ENCODE results near the gene GIPC3.
"Not testable (repeated sequence)": the region's sequence is repeated elsewhere in the genome, so short reads cannot be mapped to it uniquely, and the experiment has no call there.

The GIPC3 gene

DNA sequence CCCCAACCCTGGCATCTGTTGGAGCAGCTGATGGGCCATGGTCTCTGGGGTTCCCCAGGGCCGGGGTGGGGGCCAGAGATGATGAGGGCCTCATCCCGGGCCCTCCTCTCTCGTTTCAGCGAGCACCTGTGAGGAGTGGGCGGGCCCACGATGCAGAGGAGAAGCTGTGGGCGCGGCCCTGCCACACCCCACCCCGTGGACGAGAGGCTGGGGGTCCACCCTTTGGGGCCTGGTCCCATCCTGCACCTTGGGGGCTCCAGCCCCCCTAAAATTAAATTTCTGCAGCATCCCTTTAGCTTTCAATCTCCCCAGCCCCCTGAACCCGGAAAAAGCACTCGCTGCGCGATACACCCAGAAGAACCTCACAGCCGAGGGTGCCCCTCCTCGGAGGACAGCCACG lies 6.9 kb upstream of the GIPC3 start:
- DNase-seq, result no peak

DNA sequence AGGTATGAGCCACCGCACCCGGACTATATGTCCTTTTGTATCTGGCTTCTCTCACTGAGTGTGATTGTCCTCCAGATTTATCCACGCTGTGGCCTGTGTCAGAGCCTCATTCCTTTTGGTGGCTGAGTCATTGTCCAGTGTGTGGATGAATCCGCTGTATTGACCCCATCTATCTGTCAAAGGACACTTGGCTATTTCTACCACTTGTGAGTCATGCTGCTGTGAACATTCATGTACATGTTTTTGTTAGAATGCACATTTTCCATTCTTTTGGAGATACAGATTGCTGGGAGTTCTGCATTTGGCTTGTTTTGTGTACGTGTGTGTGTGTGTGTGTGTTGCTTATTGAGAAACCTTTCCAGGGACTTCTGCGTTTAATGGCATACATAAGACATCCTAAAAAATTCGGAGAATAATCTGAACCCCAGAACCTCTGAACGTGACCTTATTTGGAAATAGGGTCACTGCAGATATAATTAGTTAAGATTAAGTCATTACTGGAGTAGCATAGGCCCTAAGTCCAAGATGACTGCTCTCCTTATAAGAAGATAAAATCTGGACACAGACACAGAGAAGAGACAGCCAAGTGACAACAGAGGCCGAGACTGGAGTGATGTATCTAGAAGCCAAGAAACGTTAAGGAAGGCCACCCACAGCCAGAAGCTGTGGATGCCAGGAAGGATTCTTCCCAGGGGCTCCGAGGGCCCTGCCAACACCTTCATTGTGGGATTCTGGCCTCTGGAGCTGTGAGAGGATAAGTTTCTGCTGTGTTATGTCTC lies 4.9 kb upstream of the GIPC3 start:
- DNase-seq, result no peak

DNA sequence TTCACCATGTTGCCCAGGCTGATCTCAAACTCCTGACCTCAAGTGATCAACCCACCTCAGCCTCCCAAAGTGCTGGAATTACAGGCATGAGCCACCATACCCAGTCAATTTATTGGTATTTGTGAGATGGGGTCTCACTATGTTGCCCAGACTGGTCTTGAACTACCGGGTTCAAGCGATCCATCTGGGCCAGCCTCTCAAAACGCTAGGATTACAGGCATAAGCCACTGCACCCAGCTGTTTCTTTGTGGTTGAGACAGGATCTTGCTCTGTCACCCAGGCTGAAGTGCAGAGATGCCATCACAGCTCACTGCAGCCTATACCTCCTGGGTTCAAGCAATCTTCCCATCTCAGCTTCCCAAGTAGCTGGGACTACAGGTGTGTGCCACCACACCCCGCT lies 3.5 kb upstream of the GIPC3 start:
- DNase-seq, result not testable (repeated sequence)

DNA sequence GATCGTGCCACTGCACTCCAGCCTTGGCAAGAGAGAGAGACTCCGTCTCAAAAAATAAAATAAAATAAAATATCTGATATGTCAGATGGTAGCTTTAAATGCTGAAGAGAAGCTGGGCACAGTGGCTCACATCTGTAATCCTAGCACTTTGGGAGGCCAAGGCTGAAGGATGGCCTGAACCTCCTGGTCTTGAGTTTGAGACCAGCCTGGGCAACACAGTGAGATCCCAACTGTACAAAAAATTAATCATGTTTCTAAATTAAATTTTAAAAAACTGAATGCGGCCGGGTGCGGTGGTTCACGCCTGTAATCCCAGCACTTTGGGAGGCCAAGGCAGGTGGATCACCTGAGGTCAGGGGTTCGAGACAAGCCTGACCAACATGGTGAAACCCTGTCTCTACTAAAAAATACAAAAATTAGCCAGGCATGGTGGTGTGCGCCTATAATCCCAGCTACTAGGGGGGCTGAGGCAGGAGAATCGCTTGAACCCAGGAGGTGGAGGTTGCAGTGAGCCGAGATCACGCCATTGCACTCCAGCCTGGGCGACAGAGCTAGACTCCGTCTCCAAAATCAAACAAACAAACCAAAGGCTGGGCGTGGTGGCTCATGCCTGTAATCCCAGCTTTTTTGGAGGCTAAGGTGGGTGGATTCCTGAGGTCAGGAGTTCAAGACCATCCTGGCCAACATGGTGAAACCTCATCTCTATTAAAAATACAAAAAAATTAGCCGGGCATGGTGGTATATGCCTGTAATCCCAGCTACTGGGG lies 1.1 kb upstream of the GIPC3 start:
- not testable (repeated sequence) for DNase-seq

DNA sequence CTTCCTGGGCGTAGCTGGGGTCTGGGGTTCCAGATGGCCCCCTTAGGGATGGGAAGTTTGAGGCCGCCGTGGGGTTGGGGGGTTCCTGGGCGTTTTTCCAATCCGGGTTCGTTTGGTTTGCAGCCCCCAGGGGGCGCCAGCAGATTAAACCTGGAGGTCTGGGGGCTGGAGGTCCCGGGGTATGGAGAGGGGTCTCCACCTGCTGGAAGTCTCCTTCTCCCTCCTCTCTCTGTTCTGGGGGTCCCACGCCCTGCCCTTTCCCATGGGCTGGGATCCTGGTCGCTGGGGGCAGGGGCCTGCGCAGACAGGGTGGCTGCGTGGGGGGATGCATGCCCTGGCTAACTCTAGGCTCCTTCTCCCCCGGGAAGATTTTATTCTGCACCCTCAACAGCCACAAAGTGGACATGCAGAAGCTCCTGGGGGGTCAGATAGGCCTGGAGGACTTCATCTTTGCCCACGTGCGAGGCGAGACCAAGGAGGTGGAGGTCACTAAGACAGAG lies 899 bp downstream of the GIPC3 start:
- no peak for DNase-seq

DNA sequence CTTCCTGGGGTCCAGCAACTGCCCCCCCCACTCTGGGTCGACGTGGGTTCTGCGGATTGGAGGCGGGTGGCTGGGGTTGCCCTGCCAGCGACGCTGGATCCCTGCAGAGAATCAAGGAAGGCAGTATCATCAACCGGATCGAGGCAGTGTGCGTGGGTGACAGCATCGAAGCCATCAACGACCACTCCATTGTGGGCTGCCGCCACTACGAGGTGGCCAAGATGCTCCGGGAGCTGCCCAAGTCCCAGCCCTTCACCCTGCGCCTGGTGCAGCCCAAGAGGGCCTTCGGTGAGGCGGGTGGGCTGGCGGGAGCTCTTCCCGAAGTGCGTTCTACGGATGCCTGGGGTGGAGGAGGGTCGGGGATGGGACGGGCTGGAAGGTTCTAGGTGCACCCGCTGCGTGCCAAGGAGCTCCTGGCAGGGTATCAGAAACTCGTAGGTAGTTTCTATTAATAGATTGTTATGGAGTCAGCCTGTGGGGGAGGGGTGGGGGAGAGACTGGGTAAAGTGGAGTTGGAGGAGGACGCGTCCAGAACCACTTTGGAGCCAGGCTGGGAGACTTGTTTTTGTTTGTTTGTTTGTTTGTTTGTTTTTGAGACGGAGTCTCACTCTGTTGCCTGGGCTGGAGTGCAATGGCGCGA lies 1.5 kb downstream of the GIPC3 start:
- DNase-seq, result no peak

DNA sequence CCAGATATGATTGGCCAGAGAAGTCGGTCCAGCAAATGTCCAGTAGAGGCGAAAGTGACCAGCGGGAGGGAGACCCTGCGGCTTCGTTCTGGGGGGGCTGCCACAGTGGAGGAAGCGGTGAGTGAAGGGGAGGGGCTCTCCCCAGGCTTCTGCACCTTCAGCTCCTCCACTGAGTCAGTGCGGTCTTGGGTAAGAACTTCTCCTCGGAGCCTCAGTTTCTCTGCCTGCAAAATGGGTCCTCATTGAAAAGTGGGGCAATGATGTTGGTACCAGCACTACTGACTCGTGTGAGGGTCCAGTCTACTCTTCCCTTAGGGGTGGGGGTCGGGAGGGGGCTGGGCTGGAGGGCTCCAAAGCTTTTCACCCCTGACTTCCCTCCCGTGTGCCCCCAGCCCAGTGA lies 4.2 kb downstream of the GIPC3 start:
- DNase-seq, result no peak

DNA sequence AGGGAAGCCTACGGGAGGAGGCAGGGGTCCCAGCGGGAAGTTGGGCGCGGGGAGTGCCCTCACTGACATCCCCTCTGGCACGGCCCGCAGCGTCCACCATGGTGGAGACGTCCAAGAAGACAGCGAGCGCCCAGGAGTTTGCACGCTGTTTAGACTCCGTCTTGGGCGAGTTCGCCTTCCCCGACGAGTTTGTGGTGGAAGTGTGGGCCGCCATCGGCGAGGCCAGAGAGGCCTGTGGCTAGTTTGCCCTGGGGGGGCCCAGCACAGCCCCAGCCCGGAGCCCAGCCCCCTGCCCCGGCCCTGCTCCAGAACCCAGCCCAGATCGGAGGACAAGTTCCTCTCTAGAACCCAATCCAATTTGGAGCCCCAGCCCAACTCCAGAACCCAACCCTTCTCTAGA lies 4.7 kb downstream of the GIPC3 start:
- DNase-seq, result no peak

DNA sequence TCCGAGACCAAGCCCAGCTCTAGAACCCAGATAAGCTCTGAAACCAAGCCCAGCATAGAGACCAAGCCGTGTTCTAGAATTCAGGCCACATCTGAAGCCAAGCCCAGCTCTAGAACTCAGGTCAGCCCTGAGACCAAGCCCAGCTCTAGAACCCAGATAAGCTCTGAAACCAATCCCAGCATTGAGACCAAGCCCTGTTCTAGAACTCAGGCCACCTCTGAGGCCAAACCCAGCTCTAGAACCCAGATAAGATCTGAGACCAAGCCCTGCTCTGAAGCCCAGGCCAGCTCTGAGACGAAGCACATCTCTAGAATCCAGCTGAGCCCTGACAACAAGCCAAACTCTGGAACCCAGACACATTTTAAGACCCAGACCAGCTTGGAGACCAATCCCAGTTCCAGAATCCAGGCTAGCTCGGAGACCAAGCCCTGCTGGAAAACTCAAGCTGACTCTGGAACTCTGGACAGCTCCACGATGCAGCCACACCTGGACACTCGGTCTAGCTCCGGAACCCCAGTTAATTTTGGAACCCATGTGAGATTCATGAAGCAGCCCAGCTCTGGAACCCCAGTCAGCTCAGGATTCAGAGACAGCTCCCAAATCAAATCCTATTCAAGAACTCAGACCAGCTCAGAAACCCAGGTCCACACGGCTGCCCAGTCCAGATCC lies 5.8 kb downstream of the GIPC3 start:
- no peak for DNase-seq

DNA sequence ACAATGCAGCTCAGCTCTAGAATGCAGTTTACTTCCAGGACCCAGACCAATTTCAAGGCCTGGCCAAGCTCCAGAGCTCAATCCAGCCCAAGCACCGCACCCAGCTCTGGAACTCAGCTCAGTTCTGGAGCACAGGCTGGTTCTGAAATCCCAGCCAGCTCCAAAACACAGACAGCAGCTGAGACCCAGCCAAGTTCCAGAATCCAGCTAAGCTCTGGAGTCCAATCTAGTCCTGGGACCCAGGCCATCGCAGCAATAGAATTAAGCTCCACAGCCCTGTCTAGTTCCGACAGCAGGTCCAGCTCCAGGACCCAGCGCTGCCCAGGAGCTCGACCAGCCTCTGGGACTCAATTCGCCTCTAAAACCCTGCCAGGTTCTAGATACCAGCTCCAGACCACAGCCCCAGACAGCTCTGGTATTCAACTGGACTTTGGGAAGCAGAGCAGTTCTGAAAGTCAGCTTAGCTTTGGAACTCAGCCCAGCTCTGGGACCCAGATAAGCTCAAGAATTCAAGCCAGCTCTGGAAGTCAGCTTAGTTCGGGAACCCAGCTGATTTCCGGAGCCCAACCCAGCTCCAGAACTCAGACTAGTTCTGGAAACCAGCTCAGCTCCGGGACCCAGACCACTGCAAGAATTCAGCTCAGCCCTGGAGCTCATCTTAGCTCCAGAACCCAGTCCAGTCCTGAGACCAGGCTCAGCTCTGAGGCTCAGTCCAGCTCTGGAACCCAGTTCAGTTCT lies 6.8 kb downstream of the GIPC3 start:
- DNase-seq, result no peak

DNA sequence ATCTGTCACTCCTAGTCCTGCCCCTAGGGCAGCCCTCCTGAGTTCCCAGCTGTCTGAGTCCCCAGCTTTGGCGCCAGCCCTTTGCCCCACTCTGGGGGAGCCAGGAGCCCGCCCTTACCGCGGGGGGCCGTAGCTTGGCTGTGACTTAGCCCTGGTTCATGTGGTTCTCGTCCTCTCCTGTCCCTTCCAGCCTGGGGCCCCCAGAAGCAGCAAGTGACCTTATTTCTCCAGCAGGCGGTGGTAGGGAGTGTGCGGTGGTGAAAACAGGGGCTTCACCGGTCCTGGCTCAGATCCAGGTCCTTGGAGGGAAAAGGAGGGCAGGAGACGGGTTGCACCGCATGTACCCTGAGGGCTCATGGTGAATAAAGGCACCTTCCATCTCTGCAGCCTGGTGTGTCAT lies 7.9 kb downstream of the GIPC3 start:
- no peak for DNase-seq

DNA sequence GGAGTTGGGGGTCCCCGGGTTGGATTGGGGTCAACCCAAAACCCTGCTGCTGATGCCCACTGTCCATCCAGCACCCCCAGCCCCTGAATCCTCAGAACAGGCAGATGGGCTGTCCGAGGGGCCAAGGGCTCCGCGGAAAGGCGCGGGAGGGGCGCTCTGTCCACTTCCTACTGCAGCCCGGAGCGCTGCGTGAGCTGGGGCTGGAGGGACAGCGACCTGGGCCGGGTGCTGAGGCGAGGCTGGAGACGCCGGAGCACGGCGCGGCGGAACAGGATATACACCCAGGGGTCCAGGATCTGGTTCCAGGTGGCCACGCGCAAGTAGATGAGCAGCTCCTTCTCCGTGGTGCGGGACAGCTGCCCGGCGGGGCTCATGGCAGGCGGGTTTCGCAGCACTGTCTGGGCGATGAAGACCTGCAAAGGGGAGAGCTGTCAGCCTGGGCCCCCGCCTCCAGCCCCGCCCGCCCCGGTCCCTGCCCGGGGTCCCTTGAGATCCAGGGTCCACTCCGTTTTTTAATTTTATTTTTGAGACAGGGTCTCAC lies 10.3 kb downstream of the GIPC3 start:
- DNase-seq, result no peak

DNA sequence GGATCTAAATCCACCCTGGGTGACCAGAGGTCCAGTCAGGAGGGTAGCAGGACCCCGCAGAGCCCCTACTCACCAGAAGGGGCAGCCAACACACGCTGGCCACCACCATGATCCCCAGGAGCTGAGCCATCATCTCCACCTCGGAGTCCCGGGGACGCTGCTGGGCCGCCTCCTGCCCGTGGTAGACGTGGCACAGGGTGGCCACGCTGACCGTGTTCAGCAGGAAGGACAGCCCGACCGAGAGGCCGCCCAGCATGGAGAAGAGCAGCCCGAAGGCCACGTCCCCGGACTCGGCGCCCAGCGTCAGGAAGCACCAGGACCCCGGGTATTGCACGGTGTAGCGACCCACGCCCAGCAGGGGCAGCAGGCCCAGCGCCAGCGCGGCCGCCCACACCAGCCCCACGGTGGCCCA lies 14.5 kb downstream of the GIPC3 start:
- no peak for DNase-seq

DNA sequence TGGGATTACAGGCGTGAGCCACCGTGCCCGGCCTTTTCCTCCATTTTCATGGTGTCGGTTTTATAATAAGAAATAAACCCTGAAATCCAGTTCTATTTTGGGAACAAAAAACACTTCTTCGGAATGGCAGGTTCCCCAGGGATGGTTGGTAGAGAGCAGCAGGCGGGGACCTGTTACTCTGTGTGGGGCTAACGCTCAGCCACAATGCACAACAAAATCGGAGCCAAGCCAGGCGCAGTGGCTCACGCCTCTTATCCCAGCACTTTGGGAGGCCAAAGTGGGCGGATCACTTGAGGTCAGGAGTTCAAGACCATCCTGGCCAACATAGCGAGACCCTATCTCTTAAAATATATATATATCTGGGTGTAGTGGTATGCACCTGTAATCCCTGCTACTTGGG lies 15.7 kb downstream of the GIPC3 start:
- DNase-seq, result no peak

DNA sequence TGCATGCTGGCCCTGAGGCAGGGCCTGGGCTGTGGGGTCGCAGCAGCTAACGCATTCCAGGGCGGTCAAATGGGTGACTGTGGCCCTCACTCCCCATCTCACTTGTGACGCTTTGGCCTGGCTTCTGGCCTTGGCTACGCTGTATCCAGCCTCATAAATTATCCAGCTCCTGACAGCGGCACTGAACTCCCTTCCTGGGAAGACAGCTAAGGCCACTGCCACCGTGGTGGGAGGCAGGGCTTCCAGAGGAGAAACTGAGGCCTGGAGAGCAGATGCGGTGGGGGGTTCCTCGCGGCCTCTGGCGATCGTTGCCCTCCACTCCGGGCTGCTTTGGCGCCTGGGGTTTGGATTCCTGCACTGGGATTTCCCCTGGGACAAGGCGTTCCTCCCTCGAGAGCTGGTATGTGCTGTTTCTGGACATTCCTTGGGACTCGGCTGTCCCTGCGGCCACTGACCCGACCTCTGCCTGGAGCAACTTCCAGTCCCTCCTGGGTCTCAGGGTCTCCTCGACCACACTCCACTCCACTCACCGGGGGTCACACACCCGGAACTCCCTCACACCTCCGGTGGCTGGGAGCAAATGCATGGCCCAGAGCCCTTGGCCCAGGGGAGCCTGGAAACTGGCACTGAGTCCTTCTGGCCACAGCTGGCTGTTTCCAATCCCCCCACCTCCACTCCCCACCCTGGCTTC lies 18.0 kb downstream of the GIPC3 start:
- DNase-seq, result no peak

DNA sequence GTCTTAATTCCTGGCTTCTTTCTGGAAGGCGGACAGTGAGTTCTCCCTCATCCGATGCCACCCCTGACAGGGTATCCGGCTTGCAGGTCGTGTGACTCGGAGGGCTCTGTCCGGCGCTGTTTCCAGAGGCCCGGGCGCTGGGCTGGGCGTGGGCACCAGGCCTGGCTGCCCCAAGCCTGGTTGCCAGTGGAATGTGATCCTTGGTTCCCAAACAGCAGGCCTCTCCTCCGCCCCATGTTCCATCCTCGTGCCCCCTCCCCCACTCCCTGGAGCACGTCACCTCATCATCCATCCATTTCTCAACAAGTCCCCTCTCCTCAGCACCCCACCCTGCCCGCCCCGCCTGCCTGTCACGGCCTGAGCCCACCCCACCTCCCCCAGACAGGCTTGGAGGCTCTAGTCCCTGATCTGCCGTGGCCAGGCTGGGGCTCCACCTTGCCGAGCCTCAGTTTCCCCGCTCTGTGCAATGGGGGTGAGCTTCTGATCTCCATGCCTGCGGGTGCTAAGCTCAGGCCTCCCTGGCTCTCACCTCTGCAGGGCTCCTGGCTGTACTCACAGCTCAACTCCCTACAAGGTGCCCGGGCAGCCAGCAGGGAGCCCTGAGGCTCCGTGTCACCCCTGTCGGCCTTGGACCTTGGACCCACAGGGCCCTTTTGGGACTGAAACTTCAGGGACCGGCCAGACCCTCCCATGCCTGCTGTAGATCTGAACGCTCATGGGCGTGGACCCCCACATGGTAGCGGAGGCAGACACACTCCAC lies 19.1 kb downstream of the GIPC3 start:
- no peak for DNase-seq

DNA sequence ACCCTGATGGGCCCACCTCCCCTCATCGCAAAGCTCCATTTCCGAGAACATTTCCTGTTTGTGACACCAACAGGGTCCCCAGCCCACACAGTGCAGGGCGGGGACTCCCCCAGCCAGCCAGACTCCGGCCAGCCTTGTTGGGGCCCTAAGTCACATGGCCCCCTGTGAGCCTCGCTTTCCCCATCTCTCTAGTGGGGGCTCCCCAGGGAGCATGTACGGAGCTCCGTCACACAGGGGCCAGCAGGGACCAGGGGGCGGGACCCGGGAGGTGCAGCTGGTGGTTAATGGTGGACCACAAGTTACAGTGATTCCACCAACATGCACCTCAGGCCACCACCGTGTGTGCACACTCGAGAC lies 19.7 kb downstream of the GIPC3 start:
- no peak for DNase-seq

DNA sequence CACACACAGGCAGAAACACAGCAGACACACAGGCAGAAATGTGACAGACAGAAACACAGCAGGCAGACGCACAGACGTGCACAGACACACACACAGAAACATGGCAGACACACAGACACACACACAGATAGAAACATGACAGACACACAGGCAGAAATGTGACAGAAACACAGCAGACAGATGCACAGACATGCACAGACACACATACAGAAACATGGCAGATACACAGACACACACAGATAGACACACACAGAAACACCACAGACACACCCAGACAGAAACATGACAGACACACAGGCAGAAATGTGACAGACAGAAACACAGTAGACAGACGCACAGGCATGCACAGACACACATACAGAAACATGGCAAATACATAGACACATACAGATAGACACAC lies 20.1 kb downstream of the GIPC3 start:
- no peak for DNase-seq

DNA sequence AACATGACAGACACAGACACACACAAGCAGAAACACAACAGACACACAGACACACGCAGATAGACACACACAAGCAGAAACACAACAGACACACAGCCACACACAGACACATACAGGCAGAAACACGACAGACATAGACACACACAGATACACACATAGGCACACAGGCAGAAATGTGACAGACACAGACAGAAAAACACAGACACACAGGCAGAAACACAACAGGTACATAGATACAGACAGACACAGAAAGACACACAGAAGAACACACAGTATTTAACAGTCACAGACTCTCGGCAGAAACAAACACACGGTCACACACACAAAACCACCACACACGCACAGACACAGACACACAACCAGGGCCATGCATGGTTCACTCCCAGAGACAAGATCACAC lies 20.5 kb downstream of the GIPC3 start:
- DNase-seq, result no peak

DNA sequence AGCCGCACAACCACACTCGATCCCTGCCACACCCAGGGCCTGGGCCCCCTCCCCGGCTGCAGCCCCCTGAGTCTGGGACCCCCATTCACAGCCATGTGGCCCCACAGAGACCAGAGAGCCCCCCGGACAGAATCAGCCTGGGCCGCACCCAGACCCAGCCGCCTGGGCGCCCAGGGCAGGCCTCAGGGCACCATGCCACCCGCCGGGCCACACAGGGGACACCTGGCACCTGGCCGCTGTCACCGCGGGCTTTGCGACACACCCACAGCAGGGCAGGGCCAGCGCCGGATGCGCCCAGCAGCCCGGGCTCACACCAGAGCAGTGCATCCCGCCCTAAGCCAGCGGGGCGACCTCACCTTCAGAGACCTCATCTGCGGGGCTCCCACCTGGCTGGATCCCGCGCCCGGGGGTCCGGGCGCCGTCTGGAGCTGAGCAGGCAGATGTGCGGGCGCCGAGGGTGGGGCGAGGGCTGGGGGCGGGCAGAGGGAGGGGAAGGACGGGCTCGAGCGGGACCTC lies 21.0 kb downstream of the GIPC3 start:
- no peak for DNase-seq

Measured in NCI-H2227 treated with DMSO at 0.1 percent for 48 hours (cell line).